OCI-LY7 (cell line): Measurements from ENCODE around the gene EAF2. TPM values are rescaled to one million over a fixed set of nuclear protein-coding genes. Genes with fewer than 3 reads are reported as not detected.

ENCODE experiments used
- BruUV-seq: library from RNA; stranded (reverse); fragments of 400-500 nt; replicated peaks from 2 replicates; lab custom pipeline; 2021; lab: Mats Ljungman, UMichigan
- CTCF ChIA-PET: fragments of 300-600 bp; sonication (Branson Sonifier 250); formaldehyde crosslinking; loops from one replicate; lab custom pipeline; 2022; ENCODE audit warnings: antibody characterized with exemption; ENCODE audit not compliant: unreplicated experiment; lab: Charles Lee
- POLR2A ChIA-PET: fragments of 300-600 bp; sonication (Branson Sonifier 250); formaldehyde crosslinking; loops from one replicate; lab custom pipeline; 2022; ENCODE audit warnings: antibody characterized with exemption; lab: Charles Lee
- DNase-seq: peaks from one replicate; pipeline ENCODE4 v3.0.0-alpha.2; 2015; ENCODE audit warnings: low spot score
- H2AFZ ChIP-seq: fragments of 200-600 bp; sonication (generic), shearing (Covaris generic); 2 replicates; pipeline ENCODE4 v1.6.1; 2014; ENCODE audit warnings: mild to moderate bottlenecking, antibody characterized with exemption, low read length, moderate library complexity
- H3K27ac ChIP-seq: fragments of 200-600 bp; sonication (generic); 2 replicates; pipeline ENCODE4 v1.5.1; 2014; ENCODE audit warnings: mixed run types, low read depth, mild to moderate bottlenecking, moderate library complexity, low read length, inconsistent platforms; ENCODE audit not compliant: poor library complexity, severe bottlenecking
- H3K36me3 ChIP-seq: fragments of 200-600 bp; sonication (generic); 2 replicates; pipeline ENCODE4 v1.6.1; 2014; ENCODE audit warnings: mild to moderate bottlenecking, antibody characterized with exemption, low read length, moderate library complexity, mixed read lengths; ENCODE audit not compliant: insufficient read depth
- H3K4me1 ChIP-seq: fragments of 200-600 bp; sonication (generic); 2 replicates; pipeline ENCODE4 v1.5.1; 2014; ENCODE audit warnings: mild to moderate bottlenecking, low read length; ENCODE audit not compliant: insufficient read depth, poor library complexity, severe bottlenecking
- H3K4me2 ChIP-seq: fragments of 200-600 bp; sonication (generic); 2 replicates; pipeline ENCODE4 v1.6.1; 2014; ENCODE audit warnings: mild to moderate bottlenecking, low read length
- H3K4me3 ChIP-seq: fragments of 200-600 bp; sonication (generic); 2 replicates; pipeline ENCODE4 v1.5.1; 2014; ENCODE audit warnings: mild to moderate bottlenecking, low read depth, low read length; ENCODE audit not compliant: poor library complexity, severe bottlenecking
- H3K79me2 ChIP-seq: fragments of 200-600 bp; sonication (generic); 2 replicates; pipeline ENCODE4 v1.6.1; 2016; ENCODE audit warnings: low read depth, mild to moderate bottlenecking, low read length, moderate library complexity, mixed read lengths; ENCODE audit not compliant: insufficient read depth
- H3K9me2 ChIP-seq: fragments of 200-600 bp; sonication (generic); 2 replicates; pipeline ENCODE4 v1.6.1; 2016; ENCODE audit warnings: mild to moderate bottlenecking, low read length, mixed read lengths; ENCODE audit not compliant: insufficient read depth
- H3K9me3 ChIP-seq: fragments of 200-600 bp; sonication (generic); 2 replicates; pipeline ENCODE4 v1.6.1; 2014; ENCODE audit warnings: mild to moderate bottlenecking, mixed run types, low read length, mixed read lengths
- H4K20me1 ChIP-seq: fragments of 200-600 bp; sonication (generic); 2 replicates; pipeline ENCODE4 v1.6.1; 2014; ENCODE audit warnings: mild to moderate bottlenecking, antibody characterized with exemption, low read length, moderate library complexity, mixed read lengths; ENCODE audit not compliant: insufficient read depth
- CTCF ChIP-seq: fragments of 200-600 bp; sonication (generic); conservative IDR thresholded peaks from 2 replicates; pipeline ENCODE4 v1.5.1; 2014; ENCODE audit warnings: mild to moderate bottlenecking, antibody characterized with exemption, low read length, moderate library complexity, mixed read lengths
- EZH2phosphoT487 ChIP-seq: fragments of 200-600 bp; sonication (generic); IDR thresholded peaks from 2 replicates; pipeline ENCODE4 v1.6.1; 2018; ENCODE audit warnings: low read depth, borderline replicate concordance, mild to moderate bottlenecking, mixed run types, antibody characterized with exemption, low read length, moderate library complexity, mixed read lengths
- intact Hi-C: fragments of 100-400 bp; cut with micrococcal nuclease; formaldehyde crosslinking; loops from one replicate; pipeline ENCODE4 v1.10.0; 2022; ENCODE audit not compliant: unreplicated experiment
- total RNA-seq, 2 experiments: library from RNA; depleted of rRNA in 1 of 2; stranded (reverse); fragments of >200 nt in 1 of 2; shearing (Covaris generic) in 1 of 2; gene quantifications; 2 replicates each; pipeline ENCODE4 v1.2.3, GENCODE V29; 2014 to 2022

EAF2 gene
- total RNA-seq, 2 experiments from 2014 or later = 78.1 to 132 TPM

DNA sequence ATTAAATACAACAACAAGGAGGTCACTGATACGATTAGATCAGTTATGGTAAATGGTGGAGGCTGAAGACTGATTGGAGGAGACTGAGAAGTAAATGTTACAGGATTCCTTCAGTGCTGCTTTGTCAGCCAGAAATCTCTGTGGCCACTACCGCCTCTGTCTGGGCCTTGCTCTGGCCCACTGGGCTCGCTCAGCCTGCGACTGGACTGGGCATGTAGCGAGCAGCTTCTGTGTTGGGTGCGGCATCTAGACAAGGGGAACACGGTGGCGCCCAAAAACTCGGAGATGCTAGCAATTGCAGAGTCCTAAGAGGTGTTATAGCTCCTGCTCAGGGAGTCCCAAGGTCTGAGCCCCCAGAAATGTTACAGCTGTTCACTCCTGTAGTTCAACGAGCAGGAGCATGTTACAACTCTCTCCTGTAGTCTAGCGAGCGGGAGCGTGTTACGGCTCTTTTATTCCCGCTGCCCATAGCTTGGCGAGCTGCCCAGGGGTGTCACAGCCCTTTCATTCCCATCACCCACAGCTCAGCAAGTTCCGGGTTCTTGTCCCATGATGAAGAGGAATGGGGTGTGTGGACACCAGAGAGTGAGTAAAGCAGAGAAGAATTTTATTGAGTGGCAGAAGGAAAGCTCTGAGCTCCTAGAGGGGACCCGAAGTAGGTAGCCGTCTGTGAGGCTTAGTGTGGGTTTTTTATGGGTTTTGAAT lies 83.9 kb downstream of the EAF2 start:
- POLR2A ChIA-PET = interaction anchor here (0.7 to 1.6 kb wide), 3 partner anchors 12 to 409 kb away, joined by 3 to 7 read pairs (median 3); no protein-coding TSS in a partner anchor
- H3K4me3 ChIP-seq = no peak overlapping the region
- no peaks in the 10 kb centered on the region for H3K4me1 ChIP-seq
- intact Hi-C loops = no loop called here
- no peak for TF ChIP-seq EZH2phosphoT487
- TF ChIP-seq CTCF = no peak
- H3K9me3 ChIP-seq = no peaks in the 10 kb centered on the region
- no peaks in the 10 kb centered on the region for H4K20me1 ChIP-seq
- H3K4me2 ChIP-seq = no peak overlapping the region
- H3K27ac ChIP-seq = no peak overlapping the region
- CTCF ChIA-PET = no interaction called here
- H3K9me2 ChIP-seq = no peaks in the 10 kb centered on the region
- no TSS peak for BruUV-seq
- H2AFZ ChIP-seq = no peak overlapping the region
- no peak for DNase-seq
- H3K79me2 ChIP-seq = no peaks in the 10 kb centered on the region
- H3K36me3 ChIP-seq = peaks cover 65% of the 10 kb centered on the region

DNA sequence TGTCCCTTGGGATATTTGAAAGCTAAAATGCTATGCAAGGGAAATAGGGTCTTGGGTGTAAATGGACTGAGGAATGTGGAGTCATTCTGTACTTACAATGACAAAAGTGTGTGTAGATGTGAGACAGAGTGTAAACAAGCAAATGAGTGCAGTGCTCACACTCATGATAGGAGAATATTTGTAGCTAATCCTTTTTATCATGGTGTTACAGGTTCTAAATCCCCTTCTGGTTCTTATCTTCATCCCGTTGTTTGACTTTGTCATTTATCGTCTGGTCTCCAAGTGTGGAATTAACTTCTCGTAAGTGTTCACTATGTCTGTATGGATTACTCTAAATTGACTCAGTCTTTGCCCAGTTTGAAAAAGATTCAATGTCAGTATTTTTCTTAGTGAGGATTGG lies 89.7 kb downstream of the EAF2 start:
- no peaks in the 10 kb centered on the region for H4K20me1 ChIP-seq
- no peaks in the 10 kb centered on the region for H3K79me2 ChIP-seq
- no peaks in the 10 kb centered on the region for H3K9me2 ChIP-seq
- ChIA-PET CTCF (no interaction called here), POLR2A (no interaction called here)
- no peak for DNase-seq
- H3K4me2 ChIP-seq = no peak overlapping the region
- H3K4me3 ChIP-seq = no peak overlapping the region
- TF ChIP-seq EZH2phosphoT487 (no peak), CTCF (no peak)
- no peak overlapping the region for H3K27ac ChIP-seq
- intact Hi-C loops = no loop called here
- peaks cover 80% of the 10 kb centered on the region for H3K36me3 ChIP-seq
- no peaks in the 10 kb centered on the region for H3K9me3 ChIP-seq
- BruUV-seq = no TSS peak
- H2AFZ ChIP-seq = no peak overlapping the region
- H3K4me1 ChIP-seq = no peaks in the 10 kb centered on the region

DNA sequence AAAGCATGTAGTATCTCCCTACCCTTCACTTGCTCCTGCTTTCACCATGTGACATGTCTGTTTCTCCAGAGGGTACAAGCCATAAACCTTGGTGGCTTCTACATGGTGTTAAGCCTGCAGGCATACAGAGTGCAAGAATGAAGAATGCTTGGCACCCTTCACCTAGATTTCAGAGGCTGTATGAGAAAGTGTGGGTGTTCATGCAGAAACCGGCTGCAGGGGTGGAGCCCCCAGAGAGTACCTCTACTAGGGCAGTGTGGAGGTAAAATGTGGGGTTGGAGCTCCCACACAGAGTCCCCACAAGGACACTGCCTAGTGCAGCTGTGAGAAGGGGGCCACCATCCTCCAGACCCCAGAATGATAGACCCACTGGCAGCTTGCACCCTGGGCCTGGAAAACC lies 91.4 kb downstream of the EAF2 start:
- no peak for TF ChIP-seq CTCF
- no peak for TF ChIP-seq EZH2phosphoT487
- peaks cover 93% of the 10 kb centered on the region for H3K36me3 ChIP-seq
- H2AFZ ChIP-seq = no peak overlapping the region
- no peak overlapping the region for H3K27ac ChIP-seq
- no peak overlapping the region for H3K4me3 ChIP-seq
- POLR2A ChIA-PET = no interaction called here
- no peaks in the 10 kb centered on the region for H4K20me1 ChIP-seq
- no peaks in the 10 kb centered on the region for H3K79me2 ChIP-seq
- H3K4me2 ChIP-seq = no peak overlapping the region
- H3K9me2 ChIP-seq = no peaks in the 10 kb centered on the region
- BruUV-seq = no TSS peak
- DNase-seq = no peak
- H3K4me1 ChIP-seq = no peaks in the 10 kb centered on the region
- intact Hi-C loops = no loop called here
- H3K9me3 ChIP-seq = no peaks in the 10 kb centered on the region
- CTCF ChIA-PET = no interaction called here
